Naive B cell (primary cell): ENCODE results near the gene MAST4. TPM values are rescaled to one million over a fixed set of nuclear protein-coding genes. Genes with fewer than 3 reads are reported as not detected.

ENCODE experiments used
- ATAC-seq, 2 donors: fragments of 150-1000 bp; cut with Tn5 transposase; 2 replicates each; pipeline ENCODE4 v1.10.0; 2021; ENCODE audit warnings: low read depth in 2 of 2, mild to moderate bottlenecking in 2 of 2, moderate library complexity in 2 of 2
- DNase-seq: peaks from one replicate; pipeline ENCODE4 v3.0.0; 2022
- H3K27ac Mint-ChIP-seq, 6 donors: one replicate each; pipeline ENCODE4 v1.8.0; 2020 to 2022; ENCODE audit warnings: mild to moderate bottlenecking in 6 of 6, mixed read lengths in 6 of 6, moderate library complexity in 5 of 6, inconsistent platforms in 2 of 6
- H3K27me3 Mint-ChIP-seq, 3 donors: one replicate each; pipeline ENCODE4 v1.8.0; 2021 to 2022; ENCODE audit warnings: mixed read lengths in 3 of 3, mild to moderate bottlenecking in 1 of 3
- H3K36me3 Mint-ChIP-seq, 2 donors: one replicate each; pipeline ENCODE4 v1.8.0; 2020 to 2022; ENCODE audit warnings: mixed read lengths in 2 of 2, inconsistent platforms in 1 of 2, mild to moderate bottlenecking in 1 of 2
- H3K4me1 Mint-ChIP-seq, 3 donors: one replicate each; pipeline ENCODE4 v1.8.0; 2020 to 2022; ENCODE audit warnings: mixed read lengths in 3 of 3, inconsistent platforms in 1 of 3, mild to moderate bottlenecking in 1 of 3, moderate library complexity in 1 of 3
- H3K4me3 Mint-ChIP-seq, 8 donors: one replicate each; pipeline ENCODE4 v1.8.0; 2020 to 2022; ENCODE audit warnings: mild to moderate bottlenecking in 8 of 8, mixed read lengths in 8 of 8, moderate library complexity in 8 of 8, inconsistent platforms in 2 of 8
- H3K9me3 Mint-ChIP-seq, 7 donors: one replicate each; pipeline ENCODE4 v1.8.0; 2020 to 2022; ENCODE audit warnings: mixed read lengths in 7 of 7, mild to moderate bottlenecking in 5 of 7, inconsistent platforms in 2 of 7, moderate library complexity in 1 of 7
- polyA plus RNA-seq, 6 donors: library from polyadenylated mRNA; unstranded; fragments of 300-500 nt; fragmentation: Illumina TruSeq; gene quantifications; one replicate each; pipeline ENCODE4 v1.2.3, GENCODE V29; 2021; ENCODE audit warnings: low read depth in 6 of 6

Gene MAST4
- polyA plus RNA-seq, 6 donors from 2014 or later, result 0.17 to 2.3 (median 1.3) TPM

- no peak overlapping the region for H3K27ac Mint-ChIP-seq
- H3K36me3 Mint-ChIP-seq, result no peaks in the 10 kb centered on the region
- H3K4me1 Mint-ChIP-seq, result no peaks in the 10 kb centered on the region
- H3K4me3 Mint-ChIP-seq, result no peak overlapping the region
- ATAC-seq, result no peak
- peaks cover 0 to 9% (median 0%) of the 10 kb centered on the region in 3 donors for H3K27me3 Mint-ChIP-seq
- no peak for DNase-seq
- peaks cover 0 to 4% (median 0%) of the 10 kb centered on the region in 7 donors for H3K9me3 Mint-ChIP-seq
These were observed 370.2 kb downstream of the MAST4 start for GRCh38 chr5:66966439-66966838.

GRCh38 chr5:66967102-66967501 lies 370.9 kb downstream of the MAST4 start:
- H3K9me3 Mint-ChIP-seq, result peaks cover 0 to 4% (median 0%) of the 10 kb centered on the region in 7 donors
- no peaks in the 10 kb centered on the region for H3K4me1 Mint-ChIP-seq
- H3K27me3 Mint-ChIP-seq, result peaks cover 0 to 9% (median 0%) of the 10 kb centered on the region in 3 donors
- DNase-seq, result no peak
- no peak overlapping the region for H3K27ac Mint-ChIP-seq
- H3K36me3 Mint-ChIP-seq, result no peaks in the 10 kb centered on the region
- H3K4me3 Mint-ChIP-seq, result no peak overlapping the region
- no peak for ATAC-seq

GRCh38 chr5:66967826-66968262 lies 371.7 kb downstream of the MAST4 start:
- H3K36me3 Mint-ChIP-seq, result no peaks in the 10 kb centered on the region
- ATAC-seq (no peak), DNase-seq (no peak)
- H3K9me3 Mint-ChIP-seq, result peaks cover 0 to 4% (median 0%) of the 10 kb centered on the region in 7 donors
- H3K4me1 Mint-ChIP-seq, result no peaks in the 10 kb centered on the region
- H3K27ac Mint-ChIP-seq, result no peak overlapping the region
- no peak overlapping the region for H3K4me3 Mint-ChIP-seq
- H3K27me3 Mint-ChIP-seq, result peaks cover 0 to 13% (median 4%) of the 10 kb centered on the region in 3 donors

DNA sequence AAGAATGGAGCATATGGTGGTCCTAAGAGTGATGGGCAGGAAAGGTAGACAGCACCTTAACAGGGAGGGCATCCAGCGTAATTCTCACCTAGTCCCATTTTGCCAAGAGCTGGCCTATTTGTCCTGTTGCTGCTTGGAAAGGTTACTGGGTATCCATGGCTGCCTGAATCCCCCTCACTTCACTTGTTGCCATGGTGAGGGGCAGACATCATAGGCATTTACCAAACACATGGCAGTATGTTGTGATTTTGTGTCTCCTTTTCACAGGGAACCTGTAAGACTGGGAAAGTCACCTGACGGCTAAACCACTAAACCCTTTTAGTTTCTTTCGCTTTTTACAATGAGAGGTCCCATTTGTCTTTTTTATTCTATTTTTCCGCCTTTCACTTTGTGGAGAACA lies 373.3 kb downstream of the MAST4 start:
- Mint-ChIP-seq H3K4me3 (no peak overlapping the region), H3K4me1 (no peaks in the 10 kb centered on the region)

GRCh38 chr5:66969963-66970362 lies 373.8 kb downstream of the MAST4 start:
- Mint-ChIP-seq H3K27ac (no peak overlapping the region), H3K4me1 (no peaks in the 10 kb centered on the region), H3K27me3 (peaks cover 0 to 13% (median 9%) of the 10 kb centered on the region in 3 donors), H3K36me3 (no peaks in the 10 kb centered on the region), H3K9me3 (peaks cover 0 to 4% (median 0%) of the 10 kb centered on the region in 7 donors), H3K4me3 (no peak overlapping the region)
- DNase-seq (no peak), ATAC-seq (no peak)

More for the DNA sequence above, 373.3 kb downstream of the MAST4 start:
- Mint-ChIP-seq H3K9me3 (peaks cover 0 to 4% (median 0%) of the 10 kb centered on the region in 7 donors), H3K27ac (no peak overlapping the region), H3K36me3 (no peaks in the 10 kb centered on the region), H3K27me3 (peaks cover 0 to 13% (median 9%) of the 10 kb centered on the region in 3 donors)
- no peak for ATAC-seq
- no peak for DNase-seq

DNA sequence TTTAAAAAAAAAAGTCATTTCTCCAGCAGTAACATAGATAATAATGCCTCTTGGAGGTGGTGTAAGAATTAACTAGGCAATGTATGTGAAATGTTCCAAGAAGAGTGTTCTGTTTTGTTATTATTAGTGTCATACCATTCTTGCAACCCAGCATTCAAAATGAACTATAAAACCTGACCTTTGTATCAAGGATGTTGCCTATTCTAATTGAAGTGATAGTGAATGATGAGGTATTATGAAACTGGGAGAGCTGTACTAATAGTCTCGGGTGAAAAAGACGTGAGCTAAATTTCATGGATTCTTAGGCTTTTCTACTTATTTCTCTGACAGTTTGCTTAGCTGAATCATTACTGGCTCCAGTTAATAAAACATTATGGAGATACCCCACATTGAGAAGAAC lies 375.8 kb downstream of the MAST4 start:
- no peak for ATAC-seq
- H3K4me1 Mint-ChIP-seq, result no peaks in the 10 kb centered on the region
- peaks cover 0 to 10% (median 9%) of the 10 kb centered on the region in 3 donors for H3K27me3 Mint-ChIP-seq
- no peak overlapping the region for H3K27ac Mint-ChIP-seq
- H3K36me3 Mint-ChIP-seq, result no peaks in the 10 kb centered on the region
- H3K9me3 Mint-ChIP-seq, result no peaks in the 10 kb centered on the region
- H3K4me3 Mint-ChIP-seq, result no peak overlapping the region
- DNase-seq, result no peak

GRCh38 chr5:66974256-66974655 lies 378.1 kb downstream of the MAST4 start:
- Mint-ChIP-seq H3K9me3 (no peaks in the 10 kb centered on the region), H3K27ac (no peak overlapping the region), H3K27me3 (peaks cover 0 to 18% (median 15%) of the 10 kb centered on the region in 3 donors), H3K4me1 (no peaks in the 10 kb centered on the region), H3K4me3 (no peak overlapping the region), H3K36me3 (no peaks in the 10 kb centered on the region)
- no peak for DNase-seq
- no peak for ATAC-seq

DNA sequence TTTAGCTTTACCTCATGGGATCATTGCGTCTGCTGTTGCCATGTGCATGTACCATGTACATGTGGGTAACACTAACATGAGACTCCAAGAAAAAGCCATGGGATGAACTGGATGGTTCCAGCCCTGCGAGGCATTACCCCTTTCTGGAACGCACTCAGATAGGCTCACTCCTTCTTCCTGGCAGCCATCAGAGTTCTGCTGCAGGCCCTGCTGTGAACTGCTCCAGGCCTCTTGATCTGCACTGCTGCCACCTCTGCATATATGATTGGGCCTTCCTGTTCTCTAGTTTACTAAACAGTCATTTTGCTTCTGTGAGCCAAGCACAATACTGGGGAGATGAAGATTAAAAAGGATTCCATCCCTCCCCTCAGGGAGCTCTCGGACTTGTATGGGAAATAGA lies 379.9 kb downstream of the MAST4 start:
- DNase-seq, result no peak
- no peak for ATAC-seq
- Mint-ChIP-seq H3K27ac (no peak overlapping the region), H3K4me1 (no peaks in the 10 kb centered on the region), H3K9me3 (no peaks in the 10 kb centered on the region), H3K4me3 (no peak overlapping the region), H3K27me3 (peaks cover 0 to 18% (median 15%) of the 10 kb centered on the region in 3 donors), H3K36me3 (no peaks in the 10 kb centered on the region)

DNA sequence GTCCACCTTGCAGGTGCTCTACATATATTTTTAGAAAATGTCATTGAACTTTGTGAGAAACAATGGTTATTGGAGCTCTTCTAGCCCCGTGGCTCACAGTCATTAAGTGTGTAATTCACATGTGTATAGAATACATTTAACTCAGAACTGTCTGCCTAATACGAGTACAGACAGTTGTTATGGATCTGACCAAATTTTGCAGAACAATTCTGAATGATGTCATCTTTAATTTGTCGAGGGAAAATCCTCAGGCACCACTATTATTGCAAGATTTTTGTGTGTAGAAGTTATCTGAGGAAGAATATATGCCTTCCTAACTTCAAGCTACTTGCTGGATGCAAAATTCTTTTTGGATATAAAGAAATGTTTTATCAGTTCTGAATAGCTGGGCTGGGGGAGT lies 383.5 kb downstream of the MAST4 start:
- Mint-ChIP-seq H3K9me3 (no peaks in the 10 kb centered on the region), H3K27ac (no peak overlapping the region), H3K27me3 (peaks cover 0 to 21% (median 6%) of the 10 kb centered on the region in 3 donors), H3K36me3 (no peaks in the 10 kb centered on the region), H3K4me3 (no peak overlapping the region), H3K4me1 (no peaks in the 10 kb centered on the region)
- ATAC-seq, result no peak
- no peak for DNase-seq

- Mint-ChIP-seq H3K9me3 (no peaks in the 10 kb centered on the region), H3K36me3 (no peaks in the 10 kb centered on the region), H3K4me3 (no peak overlapping the region), H3K27ac (no peak overlapping the region), H3K27me3 (peaks cover 0 to 19% (median 6%) of the 10 kb centered on the region in 3 donors), H3K4me1 (peaks cover 0 to 3% (median 0%) of the 10 kb centered on the region in 3 donors)
- ATAC-seq, result no peak
- no peak for DNase-seq
These were observed 385.3 kb downstream of the MAST4 start for GRCh38 chr5:66981266-66982055.

- ATAC-seq (no peak), DNase-seq (no peak)
- Mint-ChIP-seq H3K4me1 (peaks cover 0 to 3% (median 0%) of the 10 kb centered on the region in 3 donors), H3K4me3 (no peak overlapping the region), H3K36me3 (no peaks in the 10 kb centered on the region), H3K27me3 (peaks cover 0 to 17% (median 6%) of the 10 kb centered on the region in 3 donors), H3K27ac (no peak overlapping the region), H3K9me3 (no peaks in the 10 kb centered on the region)
These were observed 385.8 kb downstream of the MAST4 start for GRCh38 chr5:66982056-66982387.

DNA sequence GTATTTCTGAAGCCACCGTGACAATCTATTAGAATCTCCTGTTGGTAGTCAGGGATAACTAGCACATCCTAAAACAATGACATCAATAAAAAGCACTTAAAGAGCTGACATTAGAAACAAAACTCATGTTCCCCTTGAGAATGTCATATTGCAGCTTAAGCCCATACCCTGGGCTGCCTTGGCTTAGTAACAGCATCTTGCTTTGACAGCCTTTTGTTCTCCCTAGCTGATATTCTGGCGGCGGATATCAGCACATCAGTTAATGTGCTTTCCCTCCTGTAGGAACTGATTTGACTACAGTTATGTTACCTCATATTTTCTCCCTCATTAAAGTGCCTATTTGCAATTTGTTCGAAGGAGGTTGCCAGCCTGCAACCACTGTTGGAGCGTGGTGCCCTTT lies 386.3 kb downstream of the MAST4 start:
- peaks cover 0 to 3% (median 0%) of the 10 kb centered on the region in 3 donors for H3K4me1 Mint-ChIP-seq
- H3K4me3 Mint-ChIP-seq, result no peak overlapping the region
- ATAC-seq (no peak), DNase-seq (no peak)
- H3K36me3 Mint-ChIP-seq, result no peaks in the 10 kb centered on the region
- no peak overlapping the region for H3K27ac Mint-ChIP-seq
- H3K27me3 Mint-ChIP-seq, result peaks cover 0 to 17% (median 6%) of the 10 kb centered on the region in 3 donors
- no peaks in the 10 kb centered on the region for H3K9me3 Mint-ChIP-seq

DNA sequence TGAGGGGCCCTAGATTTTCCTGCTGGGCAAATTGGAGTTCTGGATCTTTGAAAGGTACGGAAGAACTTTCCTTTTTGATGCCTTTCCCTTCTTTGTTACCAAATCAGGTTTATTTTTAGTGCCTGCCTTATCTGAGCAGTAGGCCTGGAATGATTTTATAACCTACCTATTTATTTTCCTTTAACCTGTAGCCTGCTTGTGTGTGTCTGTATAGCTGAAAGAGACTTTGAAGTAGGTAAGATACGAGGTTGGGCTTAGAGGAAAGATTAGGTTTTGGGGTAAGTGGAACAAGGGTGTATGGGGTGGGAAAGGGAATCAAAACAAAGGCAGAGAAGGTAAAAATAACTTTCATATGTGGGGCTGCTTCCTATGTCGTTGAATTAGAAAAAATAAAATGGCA lies 389.2 kb downstream of the MAST4 start:
- Mint-ChIP-seq H3K4me3 (no peak overlapping the region), H3K27ac (no peak overlapping the region), H3K27me3 (peaks cover 0 to 8% (median 0%) of the 10 kb centered on the region in 3 donors), H3K36me3 (no peaks in the 10 kb centered on the region), H3K9me3 (no peaks in the 10 kb centered on the region), H3K4me1 (peaks cover 0 to 3% (median 0%) of the 10 kb centered on the region in 3 donors)
- DNase-seq (no peak), ATAC-seq (no peak)

DNA sequence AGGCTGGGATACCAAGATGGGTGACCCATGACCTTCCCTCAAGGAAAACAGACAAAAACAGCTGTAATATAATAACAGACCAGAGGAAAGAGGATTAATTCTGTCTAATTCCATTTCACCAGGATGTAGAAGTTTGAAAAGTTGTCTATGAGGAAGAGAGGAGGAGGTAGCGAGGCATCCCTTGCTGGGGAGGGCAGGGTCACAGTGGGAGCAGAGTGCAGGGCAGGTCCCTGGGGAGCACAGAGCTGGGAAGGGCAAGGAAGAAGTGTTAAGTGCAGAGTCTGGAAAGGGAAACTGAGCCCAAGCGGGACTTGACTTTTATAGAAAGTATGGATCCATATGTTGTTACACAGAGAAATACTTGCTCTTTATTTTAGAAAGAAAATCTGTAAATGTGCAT lies 389.8 kb downstream of the MAST4 start:
- Mint-ChIP-seq H3K9me3 (no peaks in the 10 kb centered on the region), H3K36me3 (no peaks in the 10 kb centered on the region), H3K4me3 (no peak overlapping the region), H3K27ac (no peak overlapping the region), H3K27me3 (peaks cover 0 to 8% (median 0%) of the 10 kb centered on the region in 3 donors), H3K4me1 (peaks cover 0 to 3% (median 0%) of the 10 kb centered on the region in 3 donors)
- DNase-seq, result no peak
- ATAC-seq, result no peak
